HK-2 (cell line): ENCODE data around the gene KRT23.
A peak's percentile ranks its signal among the peaks of the same experiment; 100 is the strongest.
"Not testable (repeated sequence)": the region's sequence is repeated elsewhere in the genome, so short reads cannot be mapped to it uniquely, and the experiment has no call there.

Source experiments
- DNase-seq: peaks from one replicate; pipeline ENCODE4 v3.0.0-alpha.2; 2018; ENCODE audit not compliant: unreplicated experiment

Gene KRT23

DNA sequence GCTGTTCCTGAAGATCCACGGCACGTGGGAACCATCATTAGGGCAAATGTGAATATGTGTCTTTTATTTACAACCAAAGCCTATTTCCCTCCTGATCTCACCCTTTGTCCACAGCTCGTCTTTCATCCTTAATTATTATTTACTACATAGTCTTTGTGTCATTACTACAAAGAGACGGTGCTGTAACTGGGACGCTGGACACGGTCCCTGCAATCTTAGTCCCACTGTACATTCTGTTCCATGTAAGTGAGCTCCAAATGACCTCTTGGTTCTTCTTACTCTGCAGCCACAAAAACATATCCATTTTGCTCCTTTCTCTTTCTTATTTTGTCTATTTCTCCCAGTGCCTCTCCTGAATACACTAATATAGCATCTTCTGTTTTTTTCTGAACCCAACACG lies 12.7 kb upstream of the KRT23 start:
- DNase-seq = no peak

DNA sequence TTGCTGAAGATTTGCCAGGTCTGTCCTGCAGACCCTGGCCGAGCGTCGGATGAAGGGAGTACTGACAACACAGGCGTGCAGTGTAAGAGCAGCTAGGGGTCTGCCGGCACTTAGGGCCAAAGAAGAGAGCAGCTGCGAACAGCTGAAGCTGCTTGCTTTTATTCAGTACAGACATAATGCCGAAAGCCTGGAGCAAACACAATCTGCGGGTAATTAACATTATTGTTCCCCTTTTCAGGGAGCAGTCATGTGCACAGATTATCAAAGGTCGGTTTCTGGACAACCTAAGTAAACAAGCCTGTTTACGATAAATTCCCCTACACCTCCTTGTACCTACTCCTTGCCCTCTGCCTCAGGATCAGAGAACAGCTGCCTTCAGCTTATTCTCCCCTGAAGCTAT lies 12.0 kb upstream of the KRT23 start:
- DNase-seq = no peak

DNA sequence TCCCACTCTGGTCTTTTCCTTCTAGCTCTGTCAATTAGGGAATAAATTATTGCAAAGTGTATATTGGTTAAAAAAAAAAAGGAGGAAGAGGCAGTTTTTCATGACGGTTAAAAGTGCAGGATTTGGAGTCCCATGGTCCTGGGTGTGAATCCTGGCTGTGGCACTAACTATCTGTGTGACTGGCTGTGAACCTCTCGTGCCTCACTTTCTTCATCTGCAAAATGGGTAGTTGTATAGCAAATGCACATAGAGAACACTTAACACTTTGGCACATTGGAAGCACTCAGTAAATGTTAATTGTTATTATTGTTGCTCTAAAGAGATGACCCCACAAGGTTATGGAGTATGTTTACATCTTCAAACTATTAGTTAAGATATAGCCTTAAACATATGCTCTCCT lies 10.5 kb upstream of the KRT23 start:
- DNase-seq = no peak

DNA sequence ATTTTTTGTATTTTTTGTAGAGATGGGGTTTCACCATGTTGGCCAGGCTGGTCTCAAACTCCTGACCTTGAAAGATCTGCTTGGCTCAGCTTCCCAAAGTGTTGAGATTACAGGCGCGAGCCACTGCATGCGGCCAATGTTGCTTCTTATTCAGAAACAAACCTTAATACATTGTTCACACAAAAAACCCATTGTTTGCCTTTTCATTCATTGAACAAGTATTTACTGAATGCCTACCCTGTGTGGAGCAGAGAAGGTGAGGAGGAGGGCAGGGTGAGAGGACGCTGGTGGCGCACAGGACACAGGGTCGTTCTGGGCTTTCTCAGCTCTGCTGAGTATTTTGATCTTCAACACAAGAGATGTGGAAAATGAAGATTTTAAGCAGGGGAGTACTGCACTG lies 8.0 kb upstream of the KRT23 start:
- DNase-seq = no peak

DNA sequence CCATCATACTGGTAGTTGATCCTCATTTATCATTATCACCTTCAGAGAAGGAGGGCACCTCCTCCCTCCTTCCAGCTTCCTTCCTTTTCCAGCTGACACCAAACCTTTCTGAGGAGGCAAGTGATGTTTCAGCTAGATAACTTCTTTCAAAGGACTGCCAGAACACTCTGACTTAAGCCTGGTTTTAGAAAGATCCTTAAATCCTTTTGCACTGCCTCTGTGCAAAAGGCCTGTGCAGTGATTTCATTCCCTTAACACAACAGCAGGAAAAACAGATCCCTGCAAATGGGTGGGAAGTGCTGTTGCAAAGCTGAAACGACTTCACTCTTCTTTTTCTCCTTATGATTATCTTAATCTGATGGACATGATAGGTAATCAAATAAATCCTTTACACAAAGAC lies 7.1 kb upstream of the KRT23 start:
- DNase-seq = no peak

DNA sequence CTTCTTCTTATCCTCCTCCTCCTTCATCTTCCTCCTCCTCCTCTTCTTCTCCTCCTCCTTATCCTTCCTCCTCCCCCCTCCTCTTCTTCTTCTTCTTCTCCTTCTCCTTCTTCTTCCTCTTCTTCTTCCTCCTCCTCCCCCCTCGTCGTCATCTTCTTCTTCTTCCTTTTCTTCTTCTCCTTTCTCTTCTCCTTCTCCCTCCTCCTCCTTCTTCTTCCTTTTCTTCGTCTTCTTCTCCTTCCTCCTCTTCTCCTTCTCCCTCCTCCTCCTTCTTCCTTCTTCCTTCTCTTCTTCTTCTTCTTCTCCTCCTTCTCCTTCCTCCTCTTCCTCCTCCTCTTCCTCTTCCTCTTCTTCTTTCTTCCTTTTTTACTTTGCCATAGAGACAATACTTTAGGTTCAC lies 5.1 kb upstream of the KRT23 start:
- no peak for DNase-seq

DNA sequence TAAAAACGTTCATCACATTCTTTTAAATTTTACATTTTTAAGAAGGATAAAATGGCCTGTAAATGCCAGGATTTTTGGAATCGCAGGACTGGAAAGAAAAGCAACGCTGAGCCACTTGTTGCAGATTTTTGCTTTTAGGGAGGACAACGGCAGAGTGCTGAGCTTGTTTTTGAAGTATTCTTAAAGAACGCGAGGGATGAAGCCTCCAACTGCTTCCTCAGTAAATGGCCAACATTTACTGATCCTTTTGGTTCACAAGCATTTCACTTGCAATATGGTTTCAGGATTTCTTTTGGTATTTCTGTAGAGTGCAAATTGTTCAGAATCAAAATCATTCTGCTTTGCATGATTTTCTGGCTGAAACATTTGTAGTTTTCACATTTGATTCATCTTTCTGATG lies 2.8 kb upstream of the KRT23 start:
- DNase-seq = no peak

DNA sequence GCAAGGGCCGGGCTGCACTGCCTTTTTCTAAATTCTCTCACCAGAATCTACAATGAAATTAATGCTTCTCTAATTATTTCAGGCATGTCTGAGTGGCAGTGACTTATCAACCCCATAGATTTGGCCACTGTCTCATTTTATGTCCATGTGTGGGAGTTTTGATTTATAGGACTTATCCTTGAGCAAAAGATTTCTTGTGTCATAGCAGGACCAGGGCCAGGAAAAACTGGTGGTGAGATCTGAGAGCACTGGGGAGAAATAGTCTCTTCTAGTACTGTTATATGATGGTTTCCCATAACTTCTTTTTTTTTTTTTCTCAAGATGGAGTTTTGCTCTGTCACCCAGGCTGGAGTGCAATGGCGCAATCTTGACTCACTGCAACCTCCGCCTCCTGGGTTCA lies 1.5 kb upstream of the KRT23 start:
- no peak for DNase-seq

DNA sequence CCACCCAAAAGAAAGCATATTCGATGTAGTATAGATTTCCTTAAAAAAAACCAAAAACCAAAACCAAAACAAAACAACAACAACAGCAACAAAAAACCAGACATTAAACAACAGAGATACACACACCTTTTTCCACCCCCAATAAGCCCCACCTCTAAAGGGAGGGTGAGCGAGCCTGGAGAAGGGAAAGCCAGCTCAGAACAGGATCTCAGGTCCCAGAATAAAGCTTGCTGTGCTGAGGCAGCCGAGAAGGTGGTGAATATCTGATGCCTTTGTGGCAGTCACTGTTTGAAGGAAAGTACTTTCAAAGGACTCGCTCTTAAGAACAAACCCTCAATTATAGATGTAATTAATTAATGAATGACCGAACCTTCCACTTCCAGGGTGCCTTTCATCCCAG lies 470 bp downstream of the KRT23 start:
- DNase-seq = no peak

DNA sequence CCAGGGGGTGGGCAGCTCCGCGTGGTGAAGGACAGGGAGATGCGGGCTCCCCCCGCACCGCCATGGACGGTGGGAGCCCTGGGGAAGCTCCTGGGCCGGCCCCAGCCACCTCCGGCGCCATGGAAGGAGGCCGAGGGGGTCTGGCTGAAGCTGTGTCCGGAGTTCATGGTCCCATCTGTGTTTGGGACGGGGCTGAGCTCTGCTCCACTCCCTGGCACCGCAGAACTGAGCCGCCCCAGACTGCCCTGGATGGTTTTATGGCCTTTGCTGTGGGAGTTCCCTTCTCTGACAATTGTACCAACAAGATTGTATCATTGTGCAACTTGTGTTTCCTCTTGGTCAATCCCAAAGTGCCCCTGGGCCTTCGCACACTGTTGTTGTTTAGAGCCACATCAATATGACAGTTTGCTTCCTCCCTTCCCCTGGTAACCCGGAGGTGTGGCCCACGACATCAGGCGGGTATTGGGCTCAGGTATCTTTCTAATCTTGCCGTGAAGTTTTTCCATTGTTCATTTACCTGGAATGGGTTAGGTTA lies 942 bp downstream of the KRT23 start:
- no peak for DNase-seq

DNA sequence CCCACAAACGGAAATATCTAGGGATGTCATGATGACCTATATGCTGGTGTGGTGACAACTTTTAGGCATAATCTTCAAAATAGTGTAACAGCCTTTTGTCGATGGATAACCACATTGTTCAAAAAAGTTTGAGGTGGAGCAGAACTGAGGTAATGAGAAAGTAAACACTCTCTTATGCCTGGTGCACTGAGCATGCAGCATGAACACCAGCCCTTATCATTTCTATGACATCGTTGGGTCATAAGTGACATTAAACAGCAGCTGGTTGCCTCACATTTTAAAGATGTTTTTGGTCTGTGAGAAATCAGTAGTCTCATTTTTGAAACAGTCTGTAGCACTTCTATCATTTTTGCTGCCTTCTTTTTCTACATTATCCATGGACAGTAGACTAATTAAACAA lies 1.8 kb downstream of the KRT23 start:
- no peak for DNase-seq

DNA sequence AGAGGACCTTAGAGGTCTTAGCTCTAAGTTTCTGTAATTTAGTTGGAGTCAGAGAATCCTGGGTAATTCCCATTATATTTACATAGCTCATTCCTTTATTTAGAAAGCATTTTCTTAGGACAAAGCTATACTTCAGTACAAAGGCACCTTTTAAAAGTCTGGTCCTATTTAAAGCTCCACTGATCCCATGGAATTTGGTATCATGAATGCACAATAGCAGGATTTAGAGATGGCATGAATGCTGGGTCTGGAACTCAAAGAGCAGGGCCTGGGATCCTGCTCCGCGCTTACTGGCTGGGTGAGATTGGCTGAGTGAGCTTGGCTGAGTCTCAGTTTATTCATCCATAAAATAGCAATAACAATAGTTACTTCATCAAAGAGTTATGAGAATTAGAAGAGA lies 4.8 kb downstream of the KRT23 start:
- no peak for DNase-seq

DNA sequence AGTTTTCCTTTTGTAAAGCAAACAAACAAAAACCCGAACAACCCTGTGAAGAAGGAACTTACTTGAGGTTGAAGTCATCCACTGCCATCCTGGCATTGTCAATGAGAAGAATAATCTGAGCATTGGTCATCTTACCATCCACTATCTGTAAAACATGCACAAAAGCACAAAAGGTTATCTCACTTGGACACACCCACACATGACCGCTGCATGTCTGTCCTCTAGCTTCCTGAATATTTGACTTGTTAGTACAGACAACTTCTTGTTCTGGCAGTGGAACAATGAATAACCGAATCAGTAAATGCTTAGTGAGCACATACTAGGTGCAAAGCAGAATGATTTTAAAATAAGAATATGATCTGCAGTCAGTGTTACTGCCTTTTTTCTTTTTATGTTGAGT lies 6.1 kb downstream of the KRT23 start:
- DNase-seq = no peak

DNA sequence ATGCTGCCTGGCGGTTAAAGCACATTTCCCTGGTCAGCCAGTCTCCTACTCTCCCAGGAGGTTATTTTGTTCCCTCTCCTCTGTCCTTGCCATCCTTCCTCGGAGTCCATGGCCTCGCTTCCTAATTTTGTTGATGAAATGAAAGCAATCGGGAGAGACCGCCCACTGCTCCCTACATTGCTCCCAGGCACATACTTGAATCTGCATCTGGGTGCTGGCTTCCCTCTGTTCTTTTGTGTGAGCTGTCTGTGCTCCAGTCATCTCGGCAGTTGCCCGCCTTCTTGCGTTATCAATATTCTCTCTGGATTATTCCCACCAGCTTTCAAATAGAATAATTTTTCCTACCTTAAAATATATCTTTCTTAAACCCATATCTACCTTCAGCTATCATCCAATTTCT lies 11.1 kb downstream of the KRT23 start:
- no peak for DNase-seq

DNA sequence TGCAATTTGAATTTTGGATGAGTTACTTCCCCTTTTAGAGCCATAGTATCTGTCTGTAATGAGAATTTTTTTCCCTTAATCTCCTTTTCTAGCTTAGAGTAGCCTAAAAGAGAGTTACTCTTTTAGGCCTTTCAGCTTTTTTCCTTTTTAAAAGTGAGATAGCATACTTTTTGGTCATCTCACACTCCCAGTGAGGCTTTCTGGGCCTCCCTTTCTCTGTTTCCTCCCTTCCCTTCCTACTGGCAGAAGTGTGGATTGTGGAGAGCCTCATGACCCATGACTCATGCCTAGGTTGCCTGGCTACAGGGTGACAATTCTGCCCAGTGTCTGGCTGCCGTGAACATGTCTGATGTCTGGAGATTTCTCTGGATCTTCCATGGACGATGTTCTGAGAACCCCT lies 15.2 kb downstream of the KRT23 start:
- DNase-seq = peak; percentile 69

DNA sequence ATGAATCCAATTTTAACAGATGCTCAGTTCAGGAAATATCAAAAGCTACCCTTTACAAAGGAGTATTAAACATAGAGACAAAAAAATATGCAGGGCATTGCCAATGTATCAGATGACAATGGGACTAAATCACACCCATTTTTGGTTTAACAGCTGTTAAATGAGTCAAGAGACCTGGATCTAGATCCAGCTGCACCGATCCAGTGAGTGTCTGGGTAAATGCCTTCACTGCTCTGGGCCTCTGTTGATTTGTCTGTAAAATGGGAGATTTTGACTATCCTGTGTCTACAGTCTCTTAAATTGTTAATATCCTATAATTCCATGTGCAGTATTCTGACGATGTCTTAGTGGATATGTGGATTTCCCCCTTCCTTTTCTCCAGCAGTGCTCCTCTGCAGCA lies 16.4 kb downstream of the KRT23 start:
- DNase-seq = no peak

DNA sequence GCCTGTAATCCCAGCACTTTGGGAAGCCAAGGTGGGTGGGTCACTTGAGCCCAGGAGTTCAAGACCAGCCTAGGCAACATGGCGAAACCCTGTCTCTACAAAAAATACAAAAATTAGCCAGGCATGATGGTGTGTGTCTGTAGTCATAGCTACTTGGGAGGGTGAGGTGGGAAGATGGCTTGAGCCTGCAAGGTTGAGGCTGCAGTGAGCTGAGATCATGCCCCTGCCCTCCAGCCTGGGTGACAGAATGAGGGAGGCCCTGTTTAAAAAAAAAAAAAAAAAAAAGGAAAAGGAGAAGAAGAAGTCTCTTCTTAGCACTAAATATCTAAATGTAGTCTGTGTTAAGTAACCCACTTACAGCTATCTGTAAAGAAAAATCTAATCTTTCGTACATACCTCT lies 20.3 kb downstream of the KRT23 start:
- not testable (repeated sequence) for DNase-seq

DNA sequence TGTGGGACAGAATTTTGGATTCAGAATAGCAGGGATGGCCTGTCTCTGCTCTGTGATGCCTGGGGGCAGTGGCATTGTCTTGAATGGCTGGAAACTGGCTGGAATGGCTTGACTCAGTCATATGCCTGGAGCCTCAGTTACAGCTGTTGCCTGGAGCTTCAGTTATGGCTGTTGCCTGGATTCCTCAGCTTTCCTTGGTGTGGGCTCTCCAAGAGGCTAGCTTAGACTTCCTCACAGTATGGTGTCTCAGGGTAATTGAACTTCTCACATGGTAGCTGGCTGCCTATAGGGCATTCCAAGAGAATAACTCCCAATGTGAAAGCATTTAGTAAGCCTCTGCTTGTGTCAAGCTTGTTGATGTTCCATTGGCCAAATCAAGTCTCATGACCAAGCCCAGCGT lies 21.1 kb downstream of the KRT23 start:
- no peak for DNase-seq

DNA sequence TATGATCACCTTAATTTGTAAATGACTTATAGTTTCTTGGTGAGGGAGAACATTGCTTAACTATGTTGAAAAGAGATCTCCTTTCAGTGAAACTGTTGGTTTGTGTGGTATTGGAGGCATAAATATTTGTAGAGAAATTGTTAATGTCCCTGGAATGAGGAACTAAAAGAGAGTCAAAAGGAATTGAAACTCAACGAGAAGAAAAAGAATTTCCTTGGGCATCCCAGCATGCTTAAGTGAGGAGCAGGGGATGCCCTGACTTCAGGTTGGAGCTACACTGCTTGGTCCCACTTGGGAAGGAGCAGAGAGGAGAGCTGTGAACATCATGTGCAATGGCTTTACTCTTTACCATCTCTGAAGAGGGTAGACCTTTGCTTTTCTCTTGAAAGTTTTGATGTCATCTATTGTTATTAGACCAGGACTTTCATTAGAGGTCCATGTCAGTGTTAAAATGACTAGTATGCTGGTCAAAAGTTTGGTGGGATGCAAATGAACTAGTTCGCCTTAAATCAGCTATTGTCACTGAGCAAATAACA lies 21.7 kb downstream of the KRT23 start:
- DNase-seq = no peak

DNA sequence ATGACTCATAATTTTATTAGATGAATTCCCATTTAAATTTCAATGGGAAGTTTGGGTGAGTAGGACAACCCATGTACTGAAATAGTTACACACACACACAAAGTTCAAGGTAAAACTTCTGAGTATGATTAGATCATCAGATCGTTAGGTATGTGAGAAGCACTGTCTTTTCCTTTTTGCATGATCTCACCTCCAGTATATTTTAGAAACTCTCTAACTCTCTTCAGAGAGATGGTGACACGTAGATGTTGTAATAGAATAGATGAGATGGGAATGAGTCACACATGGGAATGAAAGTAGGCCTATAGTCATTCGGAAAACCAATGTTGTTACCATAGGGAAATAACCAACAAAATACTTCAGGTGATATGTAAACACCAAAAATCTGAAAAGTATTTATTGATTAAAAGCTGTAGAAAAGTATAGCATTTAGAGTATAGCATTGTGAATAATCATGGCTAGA lies 22.2 kb downstream of the KRT23 start:
- DNase-seq = no peak

DNA sequence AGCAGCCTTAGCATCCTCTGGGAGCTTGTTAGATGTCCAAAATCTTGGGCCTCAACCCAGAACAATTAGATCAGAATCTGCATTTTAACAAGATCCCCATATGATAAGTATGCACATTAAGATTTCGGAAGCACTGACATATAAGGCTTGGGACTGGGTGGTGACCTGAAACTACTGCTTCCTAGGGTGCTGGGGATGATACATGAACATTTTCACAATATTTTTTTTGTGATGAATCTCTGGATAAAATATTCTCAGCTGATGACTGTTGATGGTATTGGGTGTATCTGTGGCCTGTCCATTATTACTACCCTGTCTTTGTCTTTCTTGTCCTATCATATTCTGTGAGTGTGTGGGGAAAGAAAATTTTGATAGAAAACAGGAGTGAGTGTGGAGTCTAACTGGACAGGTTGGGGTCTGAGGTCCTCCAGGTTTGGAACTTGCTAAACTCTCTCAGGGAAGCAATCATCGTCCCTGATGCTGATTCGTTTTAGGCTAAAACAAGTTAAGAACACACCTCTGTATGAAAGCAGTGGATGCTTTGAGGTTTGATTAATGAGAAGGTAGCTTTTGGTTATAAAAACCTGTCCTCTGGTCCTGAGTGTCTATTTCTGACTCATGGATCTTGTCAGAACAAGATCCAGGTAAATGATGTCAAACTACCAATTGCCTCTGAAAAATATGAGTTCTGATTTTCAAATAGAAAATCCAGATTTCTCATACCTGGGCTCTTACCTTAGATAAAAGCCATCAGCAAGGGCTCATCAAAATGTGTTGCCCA lies 23.2 kb downstream of the KRT23 start:
- no peak for DNase-seq

DNA sequence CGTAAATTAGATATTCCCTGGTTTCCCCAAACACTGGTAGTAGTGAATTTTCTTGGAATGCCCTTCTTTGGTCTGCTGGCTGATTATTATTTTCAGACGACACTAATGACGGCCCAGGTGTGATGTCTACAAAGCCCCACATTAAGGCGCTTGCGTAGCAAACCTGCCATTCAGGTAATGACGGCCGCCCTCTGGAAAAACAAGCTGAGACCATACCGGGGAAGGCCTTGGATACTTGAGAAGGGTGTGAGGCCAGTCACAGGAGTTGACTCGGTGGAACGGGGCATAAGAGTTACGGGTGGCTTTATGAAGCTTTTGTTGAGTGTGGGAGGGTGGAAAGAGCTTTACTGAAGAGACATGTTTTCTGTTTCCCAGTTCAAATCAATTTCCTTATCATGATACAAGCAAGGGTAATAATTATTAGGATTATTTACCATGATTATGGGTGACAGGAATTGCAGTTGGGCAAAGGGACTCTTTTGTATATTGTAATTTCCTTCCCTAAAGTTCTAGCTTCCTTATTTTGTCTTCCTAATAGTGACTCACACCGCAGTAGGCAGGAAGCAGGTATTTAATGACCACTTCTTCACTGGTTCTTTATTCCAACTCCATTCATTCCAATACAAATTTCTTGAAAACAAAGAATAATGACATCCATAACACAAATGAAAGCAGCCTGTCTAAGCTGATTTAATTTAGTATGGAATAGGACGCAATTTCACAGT lies 24.8 kb downstream of the KRT23 start:
- DNase-seq = no peak

DNA sequence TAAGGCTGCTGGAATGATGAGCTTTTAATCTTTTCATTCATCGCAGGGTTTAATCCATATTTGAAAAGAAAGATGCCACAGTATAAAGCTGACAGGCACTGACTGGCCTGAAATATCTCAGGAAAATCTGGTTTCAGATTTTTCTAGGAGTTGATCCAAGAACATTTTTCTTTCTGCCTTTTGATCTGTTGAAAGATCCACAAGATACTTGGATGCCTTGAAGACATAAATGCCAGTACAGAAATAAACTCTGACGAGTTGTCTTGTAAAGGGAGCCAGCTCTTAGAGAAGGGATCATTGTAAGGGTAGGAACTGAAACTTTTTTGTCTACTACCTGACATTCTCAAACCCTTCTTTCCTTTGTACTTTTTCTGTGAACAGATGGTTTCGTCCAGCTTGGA lies 27.0 kb downstream of the KRT23 start:
- no peak for DNase-seq
